ENCODE data around the gene GALNS.

GALNS gene

DNA sequence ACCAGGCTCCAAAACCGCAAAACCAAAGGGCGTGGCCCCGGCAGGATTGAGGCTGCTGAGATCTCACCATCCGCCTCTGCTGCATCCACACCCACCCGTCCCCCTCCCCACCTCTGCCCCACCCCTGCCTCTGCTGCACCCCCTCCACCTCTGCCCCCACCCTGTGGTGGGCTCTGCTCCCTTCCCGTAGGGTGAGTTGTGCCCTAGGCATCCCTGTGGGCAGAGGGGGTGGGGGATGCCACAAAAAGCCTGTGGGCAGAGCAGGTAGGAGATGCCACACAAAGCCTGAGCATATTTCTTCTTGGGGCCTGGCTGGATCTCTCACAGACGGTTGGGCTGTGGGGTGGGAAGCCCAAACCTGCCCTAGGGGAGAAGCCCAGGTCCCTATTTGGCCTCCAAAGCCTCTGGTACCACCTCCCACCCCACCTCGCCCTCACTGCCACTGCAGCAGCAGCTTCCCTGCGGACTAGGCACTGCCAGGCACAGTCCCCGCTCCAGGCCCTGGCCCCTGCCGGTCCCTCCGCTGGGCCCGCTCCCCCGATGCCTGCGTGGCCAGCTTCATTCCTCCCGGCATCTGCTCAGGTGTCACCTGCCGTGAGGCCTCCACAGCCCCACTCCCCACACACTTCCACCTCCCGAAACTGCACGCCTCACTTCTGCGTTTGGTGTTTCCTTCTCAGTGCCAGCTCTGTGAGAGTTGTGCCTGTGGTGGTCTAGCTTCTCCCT is 21.0 kb upstream of the GALNS start:
- no peak for DNase-seq

DNA sequence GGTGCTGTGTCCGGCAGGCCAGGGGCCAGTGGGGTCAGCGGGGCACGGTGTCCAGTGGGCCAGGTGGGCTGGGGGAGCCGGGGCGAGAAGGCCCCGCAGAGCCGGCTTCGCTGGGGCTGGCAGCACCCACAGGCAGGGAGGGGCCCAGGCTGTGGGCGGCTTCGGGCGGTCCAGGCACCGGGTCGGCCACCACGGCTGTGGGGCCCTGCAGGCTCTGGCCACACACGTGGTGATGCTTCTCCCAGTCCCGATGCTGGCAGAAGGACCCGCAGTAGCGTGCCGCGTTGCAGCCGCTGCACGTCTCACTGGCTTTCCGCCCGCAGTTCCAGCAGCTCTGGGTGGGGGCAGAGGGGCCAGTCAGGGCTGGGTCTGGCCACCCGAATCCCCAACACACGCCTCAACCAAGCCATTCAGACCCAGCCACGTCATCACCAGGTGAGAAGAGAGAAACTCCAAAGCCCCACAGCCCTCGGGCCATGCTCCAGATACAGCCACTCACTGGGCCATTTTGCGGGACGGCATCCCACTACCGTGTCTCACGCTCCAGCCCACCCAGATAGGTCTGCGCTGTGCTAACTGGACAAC is 20.3 kb upstream of the GALNS start:
- no peak for DNase-seq

DNA sequence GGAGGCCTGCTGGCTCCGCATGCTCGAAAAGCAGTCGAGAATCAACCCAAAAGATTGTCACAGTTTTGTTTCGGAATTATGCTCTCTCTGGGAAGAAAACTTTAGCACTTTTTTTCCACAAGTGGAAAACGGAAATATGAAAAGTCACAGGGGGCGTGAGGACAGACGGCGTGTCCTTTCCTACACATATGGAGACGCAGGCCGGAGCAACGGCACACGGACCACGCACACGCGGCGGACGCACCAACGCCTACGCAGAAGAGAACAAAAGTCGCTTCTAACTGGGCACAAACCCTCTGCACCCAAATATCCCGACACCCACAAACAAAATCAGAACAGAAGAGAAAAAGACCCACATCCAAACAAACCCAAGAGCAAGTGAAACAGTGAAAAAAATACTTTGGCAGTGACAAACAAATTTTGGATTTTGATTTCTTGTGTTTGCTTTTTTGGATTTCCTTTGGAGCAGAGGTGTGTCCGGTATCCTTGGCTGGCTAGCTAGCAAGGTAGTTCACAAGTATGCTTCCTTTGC is 19.0 kb upstream of the GALNS start:
- DNase-seq = no peak

GRCh38 chr16:88874938-88875599 is 18.3 kb upstream of the GALNS start:
- DNase-seq = no peak

- DNase-seq = no peak
Measured at GRCh38 chr16:88872650-88873331, 16.0 kb upstream of the GALNS start.

DNA sequence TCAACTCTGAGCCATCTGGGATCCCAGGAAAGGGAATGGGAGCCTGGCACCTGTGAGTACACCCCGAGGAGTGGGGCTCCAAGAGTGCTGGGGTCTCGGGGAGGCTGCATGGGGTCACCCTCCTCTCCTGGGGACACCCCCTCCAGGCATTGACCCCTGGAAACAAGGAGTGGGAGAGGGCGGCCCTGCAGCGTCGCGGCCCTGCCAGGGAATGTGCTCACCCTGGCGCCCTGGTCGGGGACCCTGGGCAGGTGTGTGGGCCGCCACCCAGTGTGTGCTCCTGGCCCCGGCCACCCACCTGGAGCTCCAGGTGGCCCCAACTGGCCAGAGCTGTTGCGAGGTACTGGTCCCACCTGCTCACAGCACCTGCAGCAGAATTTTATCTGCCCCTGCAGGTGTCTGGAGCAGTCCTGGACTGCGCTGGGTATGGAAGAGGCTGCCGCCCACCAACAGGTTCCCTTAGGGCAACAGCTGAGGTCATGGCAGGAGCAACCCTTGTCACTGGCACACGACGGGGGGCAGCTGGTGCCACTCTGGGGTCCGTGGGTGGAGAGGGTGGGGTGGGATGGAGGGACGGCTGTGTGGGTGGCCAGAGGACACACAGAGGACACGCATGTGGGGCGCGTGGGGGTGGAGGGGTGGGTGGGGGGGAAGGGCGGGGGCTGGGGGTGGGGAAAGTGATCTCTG is 15.1 kb upstream of the GALNS start:
- no peak for DNase-seq

DNA sequence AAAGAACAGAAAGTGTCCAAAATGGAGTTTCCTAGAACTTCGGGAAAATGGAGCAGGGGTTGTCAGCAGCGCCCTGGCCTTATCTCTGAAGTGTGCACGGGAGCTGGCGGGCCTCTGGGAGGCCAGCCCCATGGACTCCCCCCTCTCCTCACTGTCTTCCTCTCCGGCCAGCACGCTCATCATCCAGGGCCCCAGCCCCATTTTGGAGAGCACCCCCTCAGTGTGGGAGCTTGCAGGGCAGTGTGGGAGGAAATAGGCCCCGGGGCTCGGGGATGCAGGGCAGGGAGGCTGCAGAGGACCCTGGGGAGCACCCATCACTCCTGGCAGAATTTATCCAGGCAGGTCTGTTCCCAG is 14.6 kb upstream of the GALNS start:
- no peak for DNase-seq

DNA sequence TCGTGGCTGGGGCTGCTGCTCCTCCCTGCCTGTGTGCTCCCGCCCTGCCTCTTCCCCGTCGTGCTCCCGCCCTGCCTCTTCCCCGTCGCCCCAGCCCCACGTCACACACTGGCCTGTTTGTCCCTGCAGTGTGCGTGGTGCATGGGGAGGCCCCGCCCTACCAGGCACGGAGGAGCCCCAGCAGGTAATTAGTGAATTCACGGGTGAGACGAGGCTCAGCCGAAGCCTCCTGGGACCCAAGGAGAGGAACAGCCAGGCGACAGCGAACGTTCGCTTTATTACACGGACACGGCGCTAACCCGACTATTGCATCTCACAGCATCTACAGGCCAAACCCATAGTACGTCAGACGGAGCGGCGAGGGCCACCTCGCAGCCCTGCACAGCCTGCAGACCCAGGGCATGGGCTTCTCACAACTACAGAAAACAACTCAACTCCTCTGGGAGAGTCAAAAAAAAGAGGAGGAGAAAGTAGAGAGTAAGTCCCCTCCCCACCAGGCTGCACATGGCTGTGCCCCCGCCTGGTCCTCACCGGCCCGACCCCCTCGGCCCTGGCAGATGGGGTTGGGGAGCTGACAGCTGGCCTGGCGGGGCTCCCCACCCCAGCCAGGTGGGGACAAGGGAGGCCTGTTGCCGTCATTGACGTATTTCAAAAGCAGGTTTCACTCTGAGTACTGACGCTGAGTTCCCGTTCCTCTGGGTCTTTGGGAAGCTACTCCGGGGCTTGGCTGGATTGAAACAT is 14.0 kb upstream of the GALNS start:
- DNase-seq = no peak

- no peak for DNase-seq
Measured at GRCh38 chr16:88869673-88869980, 12.9 kb upstream of the GALNS start.

DNA sequence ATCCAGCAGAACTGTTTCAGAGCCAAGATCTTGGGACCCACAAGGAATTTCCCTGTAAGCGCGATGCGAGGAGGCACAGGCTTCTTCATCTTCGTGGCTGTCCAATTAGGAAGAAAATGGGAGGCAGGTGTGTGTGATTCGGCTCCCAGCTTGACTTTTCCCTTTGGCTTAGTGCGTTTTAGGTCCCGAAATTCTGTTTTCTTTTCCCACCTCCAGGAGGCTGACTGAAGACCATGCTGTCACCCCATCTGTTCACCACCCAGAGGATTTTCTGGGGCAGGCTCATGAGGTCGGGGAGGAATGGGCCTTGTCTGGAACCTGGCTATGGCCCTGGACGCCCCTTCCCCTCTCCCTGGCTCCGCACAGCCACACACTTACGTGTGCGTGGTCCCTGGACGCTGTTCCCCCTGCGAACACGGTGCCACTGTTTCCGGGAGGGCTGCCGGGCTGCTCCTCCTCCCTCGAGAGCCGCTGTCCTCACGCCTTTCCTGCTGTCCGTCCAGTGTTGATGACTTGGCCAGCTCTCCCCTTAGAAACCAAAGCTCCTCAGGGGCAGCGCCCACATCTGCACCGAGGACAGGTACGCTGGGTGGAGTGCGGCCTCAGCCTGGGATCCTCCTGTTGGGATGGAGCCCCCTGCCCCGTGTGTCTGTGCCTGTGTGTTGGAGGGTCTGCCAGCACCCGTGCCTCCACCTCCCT is 12.4 kb upstream of the GALNS start:
- no peak for DNase-seq

- no peak for DNase-seq
Measured at GRCh38 chr16:88867581-88868246, 11.0 kb upstream of the GALNS start.

DNA sequence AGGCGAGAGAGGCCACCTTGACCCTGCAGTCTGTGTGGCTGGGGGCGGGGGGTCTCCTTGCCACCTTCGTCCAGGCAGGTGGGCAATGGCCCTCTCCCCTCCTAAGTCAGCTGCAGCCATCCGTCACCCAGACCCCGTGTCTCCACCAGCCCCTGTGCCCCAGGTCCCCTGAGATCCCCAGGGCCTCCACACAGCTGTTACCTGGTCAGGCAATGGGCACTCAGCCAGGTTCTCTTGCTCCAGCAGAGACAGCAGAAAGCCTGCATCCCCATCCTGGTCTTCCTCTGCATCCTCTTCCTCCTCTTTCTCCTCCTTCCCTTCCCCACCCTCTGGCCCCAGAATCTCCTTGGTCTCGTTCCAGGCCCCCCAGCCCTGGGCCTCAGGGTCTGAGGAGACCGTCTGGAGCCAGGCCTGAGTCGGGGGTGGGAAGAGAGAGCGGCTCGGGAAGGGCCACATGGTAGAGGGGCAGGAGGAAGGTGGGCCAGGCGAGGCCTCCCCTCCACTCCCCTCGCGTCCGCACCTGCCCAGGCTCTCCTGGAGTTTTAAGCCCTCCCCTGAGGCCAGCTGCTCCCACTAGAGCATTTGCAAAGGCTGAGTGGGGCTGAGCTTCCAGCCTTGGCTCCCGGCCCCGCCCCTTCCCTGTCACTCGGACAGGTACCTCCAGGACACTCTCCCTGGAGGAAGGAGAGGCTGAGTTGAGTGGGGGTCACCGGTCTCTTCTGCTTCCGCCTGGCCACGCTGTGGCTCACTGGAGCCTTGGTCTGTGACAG is 9.6 kb upstream of the GALNS start, which contains the start of gene PABPN1L:
TSS of gene PABPN1L (minus strand) at position 510 of the 770 bp plus-strand sequence. CDS start at position 456, 54 bp downstream.
- no peak for DNase-seq

GRCh38 chr16:88865742-88866141 is 9.0 kb upstream of the GALNS start:
- no peak for DNase-seq

- no peak for DNase-seq
Measured at GRCh38 chr16:88865310-88865709, 8.6 kb upstream of the GALNS start.

- no peak for DNase-seq
Measured at GRCh38 chr16:88864521-88864920, 7.8 kb upstream of the GALNS start.

DNA sequence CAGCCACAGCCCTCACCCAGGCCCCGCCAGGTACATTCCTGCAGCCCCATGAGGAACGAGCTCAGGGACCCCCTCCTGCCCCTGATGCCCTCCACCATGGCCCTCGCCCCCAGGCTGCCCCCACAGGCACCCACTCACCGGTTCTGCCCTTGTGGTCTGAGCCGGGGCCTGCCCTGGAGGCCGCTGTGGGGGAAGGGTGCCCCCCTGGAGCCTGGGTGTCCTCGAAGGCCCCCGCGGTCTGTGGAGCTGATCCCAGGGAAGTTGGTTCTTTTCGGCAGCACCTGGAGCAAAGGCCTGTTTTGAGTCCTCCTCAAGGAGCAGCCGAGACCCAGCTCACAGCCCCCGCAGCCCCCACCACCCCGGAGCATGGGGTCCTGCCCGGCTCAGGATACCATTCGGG is 7.4 kb upstream of the GALNS start:
- DNase-seq = no peak

GRCh38 chr16:88863426-88863825 is 6.7 kb upstream of the GALNS start:
- no peak for DNase-seq

DNA sequence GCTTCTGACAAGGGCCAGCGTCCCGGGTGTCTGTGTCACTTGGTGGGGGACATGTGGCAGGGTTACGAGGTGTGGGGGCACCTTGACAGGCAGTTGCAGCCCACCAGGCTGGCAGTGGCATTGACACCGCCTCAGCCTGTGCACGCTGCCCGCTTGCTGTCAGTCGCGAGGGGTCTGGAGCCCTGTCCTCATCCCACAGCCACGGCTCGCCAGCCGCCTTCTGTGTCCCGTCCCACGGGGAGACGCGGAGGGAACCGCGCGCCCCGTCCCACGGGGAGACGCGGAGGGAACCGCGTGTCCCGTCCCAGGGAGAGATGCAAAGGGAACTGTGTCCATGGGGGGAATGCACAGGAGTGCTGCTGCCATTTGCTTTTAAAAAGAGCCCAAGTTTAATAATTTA is 6.2 kb upstream of the GALNS start:
- no peak for DNase-seq

DNA sequence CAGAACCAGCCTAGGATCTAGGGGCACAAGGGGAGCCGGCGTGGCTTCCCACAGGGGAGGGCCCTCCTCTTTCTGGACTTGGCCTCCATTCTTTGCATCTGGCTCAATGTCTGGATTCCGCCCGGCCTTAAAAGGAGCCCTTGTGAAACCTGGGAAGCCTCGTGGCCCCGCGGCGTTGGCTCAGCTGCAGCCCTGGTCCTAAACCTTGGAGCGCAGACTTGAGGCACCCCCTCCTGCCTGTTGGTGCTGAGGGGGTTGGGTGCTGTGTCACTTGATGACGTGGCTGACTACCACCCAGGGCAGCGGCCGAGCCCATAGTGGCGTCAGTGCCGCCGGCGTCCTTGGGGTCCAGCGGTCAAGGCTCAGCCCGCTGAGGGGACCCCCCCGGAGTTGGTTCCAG is 4.6 kb upstream of the GALNS start:
- no peak for DNase-seq
